A549 treated with ZK216348 at 1 μM for 4 hours (cell line): ENCODE data around the gene HPF1. TPM values are rescaled to one million over a fixed set of nuclear protein-coding genes. Genes with fewer than 3 reads are reported as not detected.

Source experiments
- total RNA-seq: library from RNA; stranded (reverse); fragments of 200-300 nt; extraction: Qiagen RNA extraction; gene quantifications from 5 replicates; pipeline ENCODE4 v1.2.3, GENCODE V29; 2022; ENCODE audit warnings: low read depth

Gene HPF1
- 11.7 to 17.4 TPM (median 16.1 TPM) in 5 replicates for total RNA-seq

DNA sequence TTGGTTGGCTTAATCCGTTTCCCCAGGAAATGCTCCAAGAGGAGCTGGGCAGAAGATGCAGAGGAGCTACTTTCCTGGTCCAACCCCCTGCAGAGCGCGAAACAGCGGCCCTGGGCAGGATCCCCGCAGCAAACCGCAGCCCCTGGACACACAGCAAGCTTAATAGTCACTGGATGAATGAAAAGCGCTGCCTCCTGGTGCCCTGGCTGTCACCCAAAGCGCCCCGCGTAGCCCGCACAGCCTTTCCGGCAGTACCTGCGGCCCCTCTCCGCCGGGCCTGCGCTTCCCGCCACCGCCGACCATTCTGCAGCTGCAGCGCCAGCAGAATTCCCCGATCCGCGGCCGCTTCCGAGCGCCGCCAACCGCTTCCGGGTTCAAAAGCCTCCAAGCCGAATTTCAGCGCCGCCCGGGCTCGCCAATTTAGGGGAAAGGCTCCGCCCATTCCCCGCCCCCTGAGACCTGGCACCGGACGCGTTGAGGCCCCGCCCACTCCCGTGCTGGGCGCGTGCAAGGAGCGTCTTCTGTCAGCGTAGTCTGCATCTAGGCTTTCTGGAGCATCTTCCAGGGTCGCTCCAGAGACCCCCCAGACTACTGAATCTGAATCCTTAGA is at the start of gene HPF1:
HPF1 (minus strand) TSS at position 370 of the 610 bp plus-strand sequence; CDS start at position 303, 67 bp downstream.

Other genes starting within 250 kb of the HPF1 start
- gene NEK1, start 145.4 kb downstream of the HPF1 start, total RNA-seq: 1.9 to 3.7 TPM (median 2.9 TPM) in 5 replicates
- 14.8 to 19.7 TPM (median 16.7 TPM) in 5 replicates for gene CLCN3, start 137.4 kb downstream of the HPF1 start, total RNA-seq